KMS-11 (cell line): ENCODE results near the gene CELA2B.
A peak's percentile ranks its signal among the peaks of the same experiment; 100 is the strongest.

ENCODE experiments used
- H2AFZ ChIP-seq: fragments of 200-600 bp; sonication (generic); 2 replicates; pipeline ENCODE4 v1.6.1; 2016; ENCODE audit warnings: antibody characterized with exemption, mixed run types, low read depth
- H3K27ac ChIP-seq: fragments of 200-600 bp; sonication (generic); 2 replicates; pipeline ENCODE4 v1.6.1; 2016; ENCODE audit warnings: mild to moderate bottlenecking, mixed run types
- H3K27me3 ChIP-seq: fragments of 200-600 bp; sonication (generic); 2 replicates; pipeline ENCODE4 v1.6.1; 2017; ENCODE audit warnings: mild to moderate bottlenecking, low read depth, mixed run types, moderate library complexity; ENCODE audit not compliant: insufficient read depth
- H3K36me3 ChIP-seq: fragments of 200-600 bp; sonication (generic); 2 replicates; pipeline ENCODE4 v1.6.1; 2017; ENCODE audit warnings: mild to moderate bottlenecking, mixed run types; ENCODE audit not compliant: insufficient read depth
- H3K4me1 ChIP-seq: fragments of 200-600 bp; sonication (generic); 2 replicates; pipeline ENCODE4 v1.6.1; 2016; ENCODE audit warnings: mild to moderate bottlenecking, low read depth, mixed run types; ENCODE audit not compliant: poor library complexity, severe bottlenecking
- H3K4me2 ChIP-seq: fragments of 200-600 bp; sonication (generic); 2 replicates; pipeline ENCODE4 v1.7.0; 2016; ENCODE audit warnings: mild to moderate bottlenecking, mixed run types
- H3K4me3 ChIP-seq: fragments of 200-600 bp; sonication (generic); IDR thresholded peaks from 2 replicates; pipeline ENCODE4 v1.6.1; 2017; ENCODE audit warnings: low read depth, low read length, mixed read lengths; ENCODE audit not compliant: insufficient read depth
- H3K79me2 ChIP-seq: fragments of 200-600 bp; sonication (generic); 2 replicates; pipeline ENCODE4 v1.6.1; 2016; ENCODE audit warnings: low read depth, mixed run types; ENCODE audit not compliant: insufficient read depth
- H3K9ac ChIP-seq: fragments of 200-600 bp; sonication (generic); 2 replicates; pipeline ENCODE4 v1.6.1; 2016; ENCODE audit warnings: mild to moderate bottlenecking, mixed run types
- H4K20me1 ChIP-seq: fragments of 200-600 bp; sonication (generic); 2 replicates; pipeline ENCODE4 v1.6.1; 2016; ENCODE audit warnings: mild to moderate bottlenecking, mixed run types; ENCODE audit not compliant: insufficient read depth
- CTCF ChIP-seq: fragments of 200-600 bp; sonication (generic); conservative IDR thresholded peaks from 2 replicates; pipeline ENCODE4 v1.6.1; 2017; ENCODE audit warnings: low read depth, mild to moderate bottlenecking, antibody characterized with exemption, low read length, moderate library complexity, mixed read lengths

CELA2B gene

GRCh38 chr1:15492596-15492995, 16.7 kb downstream of the CELA2B start:
- H2AFZ ChIP-seq: no peak overlapping the region
- no peak overlapping the region for H3K4me2 ChIP-seq
- no peaks in the 10 kb centered on the region for H3K79me2 ChIP-seq
- 0 out of 2 replicates have a peak, but pooled peaks cover 2% of the 10 kb centered on the region for H3K27me3 ChIP-seq
- no peaks in the 10 kb centered on the region for H4K20me1 ChIP-seq
- H3K27ac ChIP-seq: no peak overlapping the region
- H3K4me3 ChIP-seq: no peak overlapping the region
- no peak for TF ChIP-seq CTCF
- H3K36me3 ChIP-seq: no peaks in the 10 kb centered on the region
- no peak overlapping the region for H3K9ac ChIP-seq
- H3K4me1 ChIP-seq: no peaks in the 10 kb centered on the region

- no peak overlapping the region for H2AFZ ChIP-seq
- H3K27ac ChIP-seq: no peak overlapping the region
- no peaks in the 10 kb centered on the region for H3K4me1 ChIP-seq
- no peak overlapping the region for H3K9ac ChIP-seq
- H3K4me3 ChIP-seq: no peak overlapping the region
- TF ChIP-seq CTCF: no peak
- 0 out of 2 replicates have a peak, but pooled peaks cover 2% of the 10 kb centered on the region for H3K27me3 ChIP-seq
- H3K4me2 ChIP-seq: no peak overlapping the region
- no peaks in the 10 kb centered on the region for H3K36me3 ChIP-seq
- no peaks in the 10 kb centered on the region for H3K79me2 ChIP-seq
- no peaks in the 10 kb centered on the region for H4K20me1 ChIP-seq
Measured at GRCh38 chr1:15493869-15494390, 18.0 kb downstream of the CELA2B start.

GRCh38 chr1:15500184-15501178, 24.6 kb downstream of the CELA2B start:
- H3K27me3 ChIP-seq: 0 out of 2 replicates have a peak, but pooled peaks cover 2% of the 10 kb centered on the region
- no peaks in the 10 kb centered on the region for H3K79me2 ChIP-seq
- H3K9ac ChIP-seq: no peak overlapping the region
- TF ChIP-seq CTCF: no peak
- no peak overlapping the region for H3K4me3 ChIP-seq
- H3K27ac ChIP-seq: no peak overlapping the region
- H3K4me1 ChIP-seq: no peaks in the 10 kb centered on the region
- no peaks in the 10 kb centered on the region for H4K20me1 ChIP-seq
- H3K4me2 ChIP-seq: no peak overlapping the region
- no peaks in the 10 kb centered on the region for H3K36me3 ChIP-seq
- H2AFZ ChIP-seq: no peak overlapping the region

GRCh38 chr1:15501208-15502032, 25.5 kb downstream of the CELA2B start:
- Histone ChIP-seq H3K9ac (no peak overlapping the region), H3K27me3 (no peaks in the 10 kb centered on the region), H3K27ac (no peak overlapping the region), H2AFZ (no peak overlapping the region), H3K4me1 (no peaks in the 10 kb centered on the region), H3K79me2 (no peaks in the 10 kb centered on the region), H4K20me1 (no peaks in the 10 kb centered on the region), H3K4me3 (no peak overlapping the region), H3K36me3 (no peaks in the 10 kb centered on the region), H3K4me2 (no peak overlapping the region)
- peak; percentile 50; the same call in 1 of the 2 replicates for TF ChIP-seq CTCF
